KOPT-K1 (cell line): ENCODE data around the gene SLC39A7.

Experiments used
- H3K27ac ChIP-seq: fragments of 200-600 bp; sonication (generic); 2 replicates; pipeline ENCODE4 v1.5.1; 2016; ENCODE audit warnings: antibody characterized with exemption, mild to moderate bottlenecking, low read depth, low read length; ENCODE audit not compliant: poor library complexity, severe bottlenecking
- H3K36me3 ChIP-seq: fragments of 200-600 bp; sonication (generic); 2 replicates; pipeline ENCODE4 v1.5.1; 2017; ENCODE audit warnings: antibody characterized with exemption, mild to moderate bottlenecking, low read length, moderate library complexity; ENCODE audit not compliant: insufficient read depth
- H3K9me3 ChIP-seq: fragments of 200-600 bp; sonication (generic); 2 replicates; pipeline ENCODE4 v1.5.1; 2017; ENCODE audit warnings: antibody characterized with exemption, low read length, mild to moderate bottlenecking; ENCODE audit not compliant: insufficient read depth, poor library complexity, severe bottlenecking

The SLC39A7 gene

GRCh38 chr6:33177552-33178446, 22.9 kb upstream of the SLC39A7 start:
- Histone ChIP-seq H3K9me3 (peaks cover 2% of the 10 kb centered on the region), H3K36me3 (no peaks in the 10 kb centered on the region), H3K27ac (no peak overlapping the region)

- Histone ChIP-seq H3K9me3 (peaks cover 13% of the 10 kb centered on the region), H3K36me3 (no peaks in the 10 kb centered on the region)
Measured at GRCh38 chr6:33178755-33179475, 21.8 kb upstream of the SLC39A7 start.

GRCh38 chr6:33181141-33181540, 19.5 kb upstream of the SLC39A7 start:
- Histone ChIP-seq H3K36me3 (no peaks in the 10 kb centered on the region), H3K9me3 (peaks cover 13% of the 10 kb centered on the region), H3K27ac (no peak overlapping the region)

More at GRCh38 chr6:33178755-33179475, 21.8 kb upstream of the SLC39A7 start:
- no peak overlapping the region for H3K27ac ChIP-seq

GRCh38 chr6:33183071-33183683, 17.5 kb upstream of the SLC39A7 start:
- Histone ChIP-seq H3K9me3 (peaks cover 13% of the 10 kb centered on the region), H3K27ac (peak overlapping the region; percentile 11), H3K36me3 (no peaks in the 10 kb centered on the region)

GRCh38 chr6:33185190-33185589, 15.5 kb upstream of the SLC39A7 start:
- H3K36me3 ChIP-seq, result no peaks in the 10 kb centered on the region
- peaks cover 13% of the 10 kb centered on the region for H3K9me3 ChIP-seq
- no peak overlapping the region for H3K27ac ChIP-seq

GRCh38 chr6:33185654-33186187, 14.9 kb upstream of the SLC39A7 start:
- no peak overlapping the region for H3K27ac ChIP-seq
- peaks cover 13% of the 10 kb centered on the region for H3K9me3 ChIP-seq
- H3K36me3 ChIP-seq, result no peaks in the 10 kb centered on the region

- Histone ChIP-seq H3K27ac (no peak overlapping the region), H3K36me3 (no peaks in the 10 kb centered on the region), H3K9me3 (peaks cover 11% of the 10 kb centered on the region)
Measured at GRCh38 chr6:33187809-33188208, 12.9 kb upstream of the SLC39A7 start.

GRCh38 chr6:33189164-33189563, 11.5 kb upstream of the SLC39A7 start:
- no peak overlapping the region for H3K27ac ChIP-seq
- H3K9me3 ChIP-seq, result no peaks in the 10 kb centered on the region
- H3K36me3 ChIP-seq, result peaks cover 7% of the 10 kb centered on the region

- H3K36me3 ChIP-seq, result peaks cover 14% of the 10 kb centered on the region
- no peak overlapping the region for H3K27ac ChIP-seq
- H3K9me3 ChIP-seq, result no peaks in the 10 kb centered on the region
Measured at GRCh38 chr6:33189625-33190448, 10.8 kb upstream of the SLC39A7 start.

- no peak overlapping the region for H3K27ac ChIP-seq
- H3K36me3 ChIP-seq, result peaks cover 22% of the 10 kb centered on the region
- no peaks in the 10 kb centered on the region for H3K9me3 ChIP-seq
Measured at GRCh38 chr6:33190504-33191107, 10.1 kb upstream of the SLC39A7 start.

GRCh38 chr6:33191383-33192104, 9.1 kb upstream of the SLC39A7 start:
- no peaks in the 10 kb centered on the region for H3K9me3 ChIP-seq
- peaks cover 31% of the 10 kb centered on the region for H3K36me3 ChIP-seq
- no peak overlapping the region for H3K27ac ChIP-seq

- peaks cover 36% of the 10 kb centered on the region for H3K36me3 ChIP-seq
- H3K27ac ChIP-seq, result no peak within 1 kb of the TSS
- H3K9me3 ChIP-seq, result no peaks in the 10 kb centered on the region
Measured at GRCh38 chr6:33192105-33192646, 8.5 kb upstream of the SLC39A7 start, which contains the start of gene COL11A2. TSS of gene COL11A2 (minus strand) at chr6:33192467. CDS start at chr6:33192240, 227 bp downstream.
